H1 (cell line): ENCODE data around the gene CD96. TPM values are rescaled to one million over a fixed set of nuclear protein-coding genes. Genes with fewer than 3 reads are reported as not detected.

ENCODE experiments used
- FOSL1 ChIP-seq: IDR thresholded peaks from 2 replicates; pipeline ENCODE4 v1.6.1; 2011; ENCODE audit warnings: mild to moderate bottlenecking, low read depth, low read length, moderate library complexity; ENCODE audit not compliant: insufficient read depth
- NANOG ChIP-seq: IDR thresholded peaks from 2 replicates; pipeline ENCODE4 v1.6.1; 2011; ENCODE audit warnings: low read length, low read depth, mild to moderate bottlenecking, inconsistent platforms; ENCODE audit not compliant: insufficient read depth, poor library complexity, severe bottlenecking
- NRF1 ChIP-seq: IDR thresholded peaks from 2 replicates; pipeline ENCODE4 v1.6.1; 2011; ENCODE audit warnings: mild to moderate bottlenecking, low read depth, low read length, improper control_type of control experiment
- TCF12 ChIP-seq: IDR thresholded peaks from 2 replicates; pipeline ENCODE4 v1.6.1; 2011; ENCODE audit warnings: low read depth, mild to moderate bottlenecking, low read length
- polyA plus RNA-seq, 7 experiments: library from polyadenylated mRNA; depleted of rRNA in 3 of 7; stranded (reverse) in 5 of 7; unstranded in 2 of 7; fragments of >200 nt in 5 of 7; fragments of 200-250 nt in 2 of 7; gene quantifications; 1 replicate in 5 of 7; 2 replicates in 1 of 7; 4 replicates in 1 of 7; pipeline versions ENCODE4 v1.2.1 to v1.2.3, GENCODE V29; 2011 to 2013; ENCODE audit warnings: missing spikeins in 2 of 7, mixed read lengths in 2 of 7
- total RNA-seq: library from RNA; stranded (reverse); fragmentation: NEBNext Ultra II Directional; extraction: Animal tissue kit (Norgen Biotek cat#: 25700); gene quantifications from 2 replicates; pipeline ENCODE4 v1.2.1, GENCODE V29; 2021
- TF ChIP-seq, protein P1 (sequence below): IDR thresholded peaks from 2 replicates; pipeline ENCODE4 v1.6.1; 2012; ENCODE audit warnings: inconsistent platforms
- TF ChIP-seq, protein P2 (sequence below), 3 experiments: IDR thresholded peaks; 1 replicate in 2 of 3; 2 replicates in 1 of 3; pipeline versions ENCODE4 v1.5.1 to v1.6.1; 2011; ENCODE audit warnings: low read length in 3 of 3, mild to moderate bottlenecking in 3 of 3, inconsistent platforms in 2 of 3, low read depth in 1 of 3, moderate library complexity in 1 of 3; ENCODE audit not compliant: insufficient read depth in 1 of 3; ENCODE audit errors: control extremely low read depth in 1 of 3

CD96 gene
- total and polyA plus RNA-seq, 2 of the 8 experiments (the other 6 are each of a cell fraction or from before 2014, with no cell fraction given) = not detected

DNA sequence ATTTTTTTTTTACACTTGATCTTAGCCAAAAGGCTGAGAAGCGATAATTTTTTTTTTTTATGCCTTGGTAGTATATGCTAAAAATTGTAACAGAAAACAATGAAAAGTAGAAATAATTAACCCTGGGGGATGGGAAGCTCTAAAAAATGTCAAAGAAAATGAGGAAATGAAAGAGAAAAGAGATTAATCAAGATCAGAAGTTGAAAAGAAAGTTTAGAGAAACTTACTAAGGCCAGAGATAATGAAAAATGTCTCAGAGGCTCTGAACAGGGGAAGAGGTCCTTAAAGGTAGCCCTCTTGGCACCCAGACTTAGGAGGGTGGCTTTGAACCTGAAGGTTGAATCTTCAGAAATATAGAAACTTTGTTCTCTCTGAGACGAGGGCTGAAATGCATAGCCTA, 111.8 kb downstream of the CD96 start (continued):
- no peak for TF ChIP-seq FOSL1
- TF ChIP-seq, protein P1, sequence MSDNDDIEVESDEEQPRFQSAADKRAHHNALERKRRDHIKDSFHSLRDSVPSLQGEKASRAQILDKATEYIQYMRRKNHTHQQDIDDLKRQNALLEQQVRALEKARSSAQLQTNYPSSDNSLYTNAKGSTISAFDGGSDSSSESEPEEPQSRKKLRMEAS = no peak
- TF ChIP-seq NRF1 = no peak
- no peak for TF ChIP-seq TCF12
- no peak for TF ChIP-seq NANOG
- TF ChIP-seq, protein P2, sequence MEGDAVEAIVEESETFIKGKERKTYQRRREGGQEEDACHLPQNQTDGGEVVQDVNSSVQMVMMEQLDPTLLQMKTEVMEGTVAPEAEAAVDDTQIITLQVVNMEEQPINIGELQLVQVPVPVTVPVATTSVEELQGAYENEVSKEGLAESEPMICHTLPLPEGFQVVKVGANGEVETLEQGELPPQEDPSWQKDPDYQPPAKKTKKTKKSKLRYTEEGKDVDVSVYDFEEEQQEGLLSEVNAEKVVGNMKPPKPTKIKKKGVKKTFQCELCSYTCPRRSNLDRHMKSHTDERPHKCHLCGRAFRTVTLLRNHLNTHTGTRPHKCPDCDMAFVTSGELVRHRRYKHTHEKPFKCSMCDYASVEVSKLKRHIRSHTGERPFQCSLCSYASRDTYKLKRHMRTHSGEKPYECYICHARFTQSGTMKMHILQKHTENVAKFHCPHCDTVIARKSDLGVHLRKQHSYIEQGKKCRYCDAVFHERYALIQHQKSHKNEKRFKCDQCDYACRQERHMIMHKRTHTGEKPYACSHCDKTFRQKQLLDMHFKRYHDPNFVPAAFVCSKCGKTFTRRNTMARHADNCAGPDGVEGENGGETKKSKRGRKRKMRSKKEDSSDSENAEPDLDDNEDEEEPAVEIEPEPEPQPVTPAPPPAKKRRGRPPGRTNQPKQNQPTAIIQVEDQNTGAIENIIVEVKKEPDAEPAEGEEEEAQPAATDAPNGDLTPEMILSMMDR (IDR thresholded peaks at IDR 0.05; ENCODE audit: control extremely low read depth in 1 of 3, insufficient read depth in 1 of 3, low read depth in 1 of 3, low read length in 3 of 3) = no peak
